Measurements from ENCODE around the gene ROR1.
"Not testable (repeated sequence)": the region's sequence is repeated elsewhere in the genome, so short reads cannot be mapped to it uniquely, and the experiment has no call there.

The ROR1 gene

DNA sequence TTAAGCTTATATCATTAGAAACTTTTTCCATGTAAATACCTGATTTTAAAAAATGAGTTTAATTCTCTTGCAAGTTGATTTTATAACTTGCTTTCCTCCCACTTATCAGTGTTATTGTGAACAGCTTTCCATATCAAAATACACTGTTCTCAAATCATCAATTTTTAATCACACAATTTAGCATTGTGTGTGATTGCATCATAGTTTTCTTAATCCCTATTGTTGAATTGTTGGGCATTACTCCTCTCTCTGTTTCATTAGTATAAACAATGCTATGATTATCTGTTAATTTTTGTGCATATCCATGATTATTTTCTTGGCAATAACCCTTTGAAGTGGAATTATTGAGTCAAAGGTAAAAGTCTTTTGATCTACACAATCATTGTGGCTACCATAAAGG, 48.7 kb downstream of the ROR1 start:
- DNase-seq (ENCODE audit: low read depth in 2 of 2) = no peak

GRCh38 chr1:63824451-63824850, 50.6 kb downstream of the ROR1 start:
- no peak for DNase-seq (ENCODE audit: low read depth in 2 of 2)

DNA sequence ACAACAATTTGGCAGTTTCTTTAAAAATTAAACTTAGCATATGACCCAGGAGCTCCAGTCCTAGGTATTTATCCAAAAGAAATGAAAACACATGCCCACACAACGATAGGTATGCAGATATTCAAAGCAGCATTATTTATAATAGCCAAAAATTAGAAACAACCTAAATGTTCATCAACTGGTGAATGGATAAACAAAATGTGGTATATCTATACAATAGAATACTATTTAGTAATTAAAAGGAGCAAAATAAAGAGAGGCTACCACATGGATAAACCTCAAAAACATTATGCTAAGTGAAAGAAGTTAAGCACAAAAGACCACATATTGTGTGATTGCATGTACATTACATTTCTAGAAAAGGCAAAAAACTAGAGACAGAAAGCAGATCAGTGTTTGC, 51.3 kb downstream of the ROR1 start:
- DNase-seq (ENCODE audit: low read depth in 2 of 2) = no peak

DNA sequence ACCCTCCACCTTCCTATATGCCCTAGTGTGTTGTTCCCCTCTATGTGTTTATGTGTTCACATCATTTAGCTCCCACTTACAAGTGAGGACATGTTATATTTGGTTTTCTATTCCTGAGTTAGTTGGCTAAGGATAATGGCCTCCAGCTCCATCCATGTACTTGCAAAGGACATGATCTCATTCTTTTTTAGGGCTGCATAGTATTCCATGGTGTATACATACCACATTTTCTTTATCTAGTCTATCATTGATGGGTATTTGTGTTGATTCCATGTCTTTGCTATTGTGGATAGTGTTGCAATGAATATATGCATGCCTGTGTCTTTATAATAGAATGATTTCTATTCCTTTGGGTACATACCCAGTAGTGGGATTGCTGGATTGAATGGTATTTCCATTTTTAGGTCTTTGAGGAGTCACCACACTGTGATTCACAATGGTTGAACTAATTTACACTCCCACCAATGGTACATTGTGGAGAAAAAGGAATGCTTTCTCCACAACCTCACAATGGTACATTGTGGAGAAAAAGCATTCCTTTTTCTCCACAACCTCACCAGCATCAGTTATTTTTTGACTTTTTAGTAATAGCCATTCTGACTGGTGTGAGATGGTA, 52.5 kb downstream of the ROR1 start:
- DNase-seq (ENCODE audit: low read depth in 2 of 2) = not testable (repeated sequence)

- DNase-seq (ENCODE audit: low read depth in 2 of 2) = no peak
Observed at GRCh38 chr1:63827411-63828321, 53.8 kb downstream of the ROR1 start.

DNA sequence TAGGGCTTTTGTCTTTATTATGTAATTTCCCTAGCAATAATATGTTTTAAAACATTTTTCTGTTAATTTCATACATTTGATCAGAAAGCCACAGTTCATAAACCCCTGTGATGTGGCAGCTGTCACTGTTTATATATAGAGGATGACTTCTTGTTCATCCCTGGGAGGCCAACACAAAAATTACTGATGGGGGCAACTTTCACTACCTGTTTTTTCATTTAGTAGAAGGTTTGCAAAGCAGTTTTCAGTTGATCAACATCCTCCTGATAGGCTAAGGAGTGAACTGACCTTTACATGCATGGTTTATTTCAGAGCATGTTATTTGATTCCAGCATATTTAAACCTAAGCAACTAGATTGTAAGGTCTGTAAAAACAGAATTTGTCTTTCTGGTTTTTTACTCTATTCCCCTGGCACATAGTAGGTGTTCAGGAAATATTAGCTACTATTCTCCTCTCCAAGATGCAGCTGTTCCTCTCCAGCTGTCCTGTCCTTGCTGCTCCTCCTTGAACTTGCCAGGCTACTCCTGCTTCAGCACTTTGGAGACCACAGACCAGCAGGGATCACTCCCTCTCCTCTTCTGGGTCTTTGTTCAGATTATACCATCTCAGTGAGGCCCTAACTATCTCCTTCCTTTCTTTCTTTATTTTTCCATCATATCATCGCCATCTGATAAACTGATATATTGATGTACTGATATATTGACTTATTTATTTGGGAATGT, 54.7 kb downstream of the ROR1 start:
- DNase-seq (ENCODE audit: low read depth in 2 of 2) = no peak

DNA sequence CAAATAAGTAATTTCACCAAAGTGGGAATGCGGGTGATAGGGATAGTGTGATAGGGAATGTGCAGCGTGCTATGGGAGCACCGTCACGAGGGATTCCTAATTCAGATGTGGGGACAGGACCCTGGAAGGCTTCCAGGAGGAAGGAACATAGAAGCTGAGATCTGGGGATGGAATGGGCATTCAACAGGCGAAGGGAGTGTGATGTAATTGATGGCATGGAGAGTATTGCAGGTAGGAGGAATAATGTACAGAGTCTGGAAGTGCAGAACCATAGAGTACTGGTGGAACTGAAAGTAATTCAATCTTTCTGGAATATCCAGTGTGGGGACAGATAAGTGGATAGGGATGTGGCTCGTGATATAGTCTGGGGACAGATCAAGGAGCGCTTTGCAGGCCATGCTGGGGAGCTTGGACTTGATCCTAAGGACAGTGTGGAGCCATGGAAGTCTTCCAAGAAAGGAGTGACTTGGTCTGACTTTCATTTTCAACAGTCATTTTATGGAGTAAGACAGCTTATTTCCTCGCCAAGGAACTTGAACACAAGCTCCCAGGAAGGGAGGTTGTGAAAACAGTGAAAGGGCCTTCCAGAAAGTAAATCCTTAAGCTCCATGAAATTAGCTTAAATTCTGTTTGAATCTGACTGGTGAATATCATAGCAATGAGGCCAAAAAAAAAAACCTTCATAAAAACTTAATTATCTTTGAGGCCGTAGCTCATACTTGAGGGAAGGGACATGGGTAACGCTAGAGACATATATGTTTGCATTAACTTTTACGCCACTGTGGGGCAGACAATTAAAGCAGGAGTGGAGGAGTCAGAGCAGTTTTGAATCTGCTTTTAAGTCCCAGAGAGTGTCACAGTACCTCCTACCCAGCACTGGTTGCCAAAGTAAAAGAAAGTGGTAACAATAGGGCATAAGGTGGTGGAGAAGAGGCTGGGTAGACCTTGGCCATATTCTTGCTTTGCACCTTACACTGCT, 55.8 kb downstream of the ROR1 start:
- DNase-seq (ENCODE audit: low read depth in 2 of 2) = no peak

DNA sequence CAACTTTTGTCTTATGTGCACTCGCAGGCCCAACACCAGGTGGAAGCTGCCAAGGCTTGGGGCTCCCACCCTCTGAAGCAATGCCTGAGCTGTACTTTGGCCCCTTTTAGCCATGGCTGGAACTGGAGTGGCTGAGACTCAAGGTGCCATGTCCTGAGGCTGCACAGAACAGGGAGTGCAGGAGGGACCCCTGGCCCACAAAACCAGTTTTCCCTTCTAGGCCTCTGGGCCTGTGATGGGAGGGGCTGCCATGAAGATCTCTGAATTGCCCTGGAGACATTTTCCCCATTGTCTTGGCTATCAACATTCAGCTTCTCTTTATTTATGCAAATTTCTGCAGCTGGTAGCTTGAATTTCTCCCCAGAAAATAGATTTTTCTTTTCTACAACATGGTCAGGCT, 57.6 kb downstream of the ROR1 start:
- no peak for DNase-seq (ENCODE audit: low read depth in 2 of 2)

DNA sequence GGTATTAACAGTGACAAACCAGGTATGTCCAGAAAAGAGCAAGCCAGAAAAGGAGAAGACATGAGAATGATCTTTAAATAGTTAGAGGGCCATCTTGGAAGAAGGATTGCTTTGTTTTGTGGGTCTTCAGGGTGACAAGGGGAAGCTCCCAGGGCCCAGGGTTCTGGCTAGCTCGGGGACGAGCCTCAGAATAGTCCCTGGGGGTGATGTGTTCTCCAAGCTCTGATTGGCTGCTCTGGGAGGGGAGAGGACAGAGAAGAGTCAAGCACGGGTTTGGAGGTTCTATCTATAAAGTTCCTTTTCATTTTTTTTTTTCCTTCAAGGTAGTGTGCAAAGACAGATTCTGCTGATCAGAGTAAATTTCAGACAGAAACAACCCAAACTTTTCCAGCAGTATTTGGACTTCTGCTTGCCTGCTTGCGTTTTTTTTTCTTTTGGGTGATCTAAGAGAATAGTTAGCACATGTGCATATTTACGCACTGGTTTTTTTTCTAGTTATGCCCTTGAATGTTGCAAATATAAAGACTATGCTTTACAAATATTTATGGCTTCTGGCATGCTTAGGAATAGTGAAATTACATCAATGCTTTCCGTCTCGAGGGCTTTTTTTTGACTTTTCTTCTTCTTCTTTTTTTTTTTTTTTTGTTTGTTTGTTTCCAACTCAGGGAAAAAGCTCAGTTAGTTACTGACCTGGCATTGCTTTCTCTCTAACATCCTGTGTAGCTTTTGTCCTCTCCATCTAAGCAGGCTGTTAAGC, 59.7 kb downstream of the ROR1 start:
- DNase-seq (ENCODE audit: low read depth in 2 of 2) = no peak

DNA sequence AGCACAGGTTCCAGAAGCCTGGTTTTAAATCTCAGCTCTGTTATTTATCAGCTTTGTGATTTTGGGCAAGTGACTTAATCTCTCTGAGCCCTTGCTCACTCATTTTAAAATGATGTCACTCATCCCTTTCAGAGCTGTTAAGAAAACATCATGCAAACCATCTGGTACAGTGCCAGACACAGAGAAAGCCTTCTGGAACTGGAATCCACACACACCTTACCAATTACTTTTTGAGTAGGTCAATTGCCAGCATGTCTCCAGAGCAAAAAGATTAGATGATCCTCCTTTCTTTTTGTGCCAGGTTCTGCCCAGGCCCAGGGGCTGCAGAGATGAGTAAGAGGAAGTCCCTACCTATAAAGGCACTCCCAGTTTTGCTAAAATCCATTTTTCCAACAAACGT, 61.3 kb downstream of the ROR1 start:
- no peak for DNase-seq (ENCODE audit: low read depth in 2 of 2)

DNA sequence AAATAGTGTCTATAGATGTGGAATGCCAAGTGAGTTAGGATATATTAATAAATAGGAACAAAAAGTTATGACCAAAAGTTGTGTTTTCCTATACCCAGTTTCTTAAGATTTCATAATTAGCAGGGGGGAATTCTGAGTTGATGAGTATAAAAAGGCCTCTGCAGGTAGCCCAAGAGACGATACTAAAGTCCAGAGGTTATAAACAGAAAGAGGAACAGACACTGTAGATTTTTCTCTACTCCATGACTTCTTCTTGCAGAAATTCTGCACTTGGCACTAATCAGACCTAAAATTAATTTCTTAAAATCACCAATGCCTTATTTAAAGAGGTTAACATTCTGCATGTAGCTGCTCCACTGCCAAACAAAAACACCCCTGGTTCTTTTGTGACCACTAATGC, 62.6 kb downstream of the ROR1 start:
- DNase-seq (ENCODE audit: low read depth in 2 of 2) = no peak

- no peak for DNase-seq (ENCODE audit: low read depth in 2 of 2)
Observed at GRCh38 chr1:63836830-63837229, 63.0 kb downstream of the ROR1 start.

- DNase-seq (ENCODE audit: low read depth in 2 of 2) = no peak
Observed at GRCh38 chr1:63843010-63843409, 69.2 kb downstream of the ROR1 start.

- DNase-seq (ENCODE audit: low read depth in 2 of 2) = no peak
Observed at GRCh38 chr1:63843884-63844283, 70.1 kb downstream of the ROR1 start.

- DNase-seq (ENCODE audit: low read depth in 2 of 2) = no peak
Observed at GRCh38 chr1:63845346-63845745, 71.5 kb downstream of the ROR1 start.

DNA sequence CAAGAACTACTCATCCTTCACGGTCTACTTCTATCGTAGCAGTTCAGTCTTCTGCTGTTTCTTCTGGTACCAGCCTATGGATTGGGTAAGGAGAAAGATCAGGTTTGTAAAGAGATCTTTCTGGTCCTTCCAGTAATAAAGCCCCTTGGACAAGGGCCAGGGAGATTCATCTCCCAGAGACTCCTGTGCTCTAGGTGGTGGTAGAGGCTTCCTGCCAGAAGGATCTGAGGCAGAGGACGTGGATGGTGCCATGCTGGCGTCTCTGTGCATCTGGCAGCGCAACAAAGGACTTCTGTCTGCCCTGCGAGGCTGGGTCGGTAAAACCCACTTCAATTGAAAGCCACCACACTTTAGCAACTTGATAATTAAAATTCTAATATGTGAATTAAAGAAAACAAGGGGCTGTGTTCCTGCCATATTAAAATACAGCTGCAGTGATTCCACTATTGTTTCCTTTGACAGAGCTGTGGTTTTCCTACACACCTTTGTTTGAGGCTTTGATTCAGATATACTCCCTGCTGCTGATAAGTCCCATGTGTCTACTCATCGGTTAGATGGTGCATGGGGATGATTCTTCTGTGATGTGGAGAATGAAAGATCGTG, 73.6 kb downstream of the ROR1 start:
- no peak for DNase-seq (ENCODE audit: low read depth in 2 of 2)

- no peak for DNase-seq (ENCODE audit: low read depth in 2 of 2)
Observed at GRCh38 chr1:63848733-63849132, 74.9 kb downstream of the ROR1 start.

DNA sequence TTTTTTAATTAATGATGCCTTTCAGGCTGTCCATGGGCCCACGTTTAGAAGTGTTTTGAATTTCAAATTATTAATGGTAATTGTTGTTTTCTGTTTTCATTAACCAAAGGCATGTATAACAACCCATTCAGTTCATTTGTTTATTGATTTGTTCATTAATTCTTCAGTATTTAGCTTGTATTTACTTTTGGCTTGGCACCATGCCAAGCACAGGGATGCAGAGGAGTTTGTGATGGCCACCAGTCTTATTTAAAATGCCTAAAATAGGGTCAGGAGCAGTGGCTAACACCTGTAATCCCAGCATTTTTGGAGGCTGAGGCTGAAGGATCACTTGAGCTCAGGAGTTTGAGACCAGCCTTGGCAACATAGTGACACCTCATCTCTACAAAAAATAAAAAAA, 75.3 kb downstream of the ROR1 start:
- no peak for DNase-seq (ENCODE audit: low read depth in 2 of 2)

GRCh38 chr1:63854091-63854490, 80.3 kb downstream of the ROR1 start:
- DNase-seq (ENCODE audit: low read depth in 2 of 2) = no peak

DNA sequence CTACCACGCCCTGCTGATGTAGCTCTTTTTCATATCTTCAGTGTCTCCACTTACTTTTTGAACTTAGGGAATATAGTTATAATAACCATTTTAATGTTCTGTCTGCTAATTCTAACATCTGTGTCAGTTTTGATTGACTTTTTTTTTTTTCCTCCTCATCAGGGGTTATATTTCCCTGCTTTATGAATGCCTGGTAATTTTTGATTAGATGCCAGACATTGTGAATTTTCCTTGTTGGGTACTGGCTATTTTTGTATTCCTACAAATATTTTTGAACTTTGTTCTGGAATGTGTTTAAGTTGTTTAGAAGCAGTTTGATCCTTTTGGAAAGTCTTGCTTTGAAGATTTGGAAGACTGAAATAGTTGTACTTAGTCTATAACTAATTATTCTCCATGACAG, 82.1 kb downstream of the ROR1 start:
- DNase-seq (ENCODE audit: low read depth in 2 of 2) = no peak

Data from activated CD4-positive, alpha-beta T cell treated with anti-CD3 and anti-CD28 coated beads for 24 hours (primary cell).